ENCODE measurements around the gene C2orf69. TPM values are rescaled to one million over a fixed set of nuclear protein-coding genes. Genes with fewer than 3 reads are reported as not detected.
A peak's percentile ranks its signal among the peaks of the same experiment; 100 is the strongest.

Gene C2orf69, protein sequence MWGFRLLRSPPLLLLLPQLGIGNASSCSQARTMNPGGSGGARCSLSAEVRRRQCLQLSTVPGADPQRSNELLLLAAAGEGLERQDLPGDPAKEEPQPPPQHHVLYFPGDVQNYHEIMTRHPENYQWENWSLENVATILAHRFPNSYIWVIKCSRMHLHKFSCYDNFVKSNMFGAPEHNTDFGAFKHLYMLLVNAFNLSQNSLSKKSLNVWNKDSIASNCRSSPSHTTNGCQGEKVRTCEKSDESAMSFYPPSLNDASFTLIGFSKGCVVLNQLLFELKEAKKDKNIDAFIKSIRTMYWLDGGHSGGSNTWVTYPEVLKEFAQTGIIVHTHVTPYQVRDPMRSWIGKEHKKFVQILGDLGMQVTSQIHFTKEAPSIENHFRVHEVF
- total RNA-seq (10 to 100 TPM in 3 of 10 donors, 1 to 10 TPM in 7; 7.0 to 11.4 (median 8.2) TPM), polyA plus RNA-seq (1 to 10 TPM; 4.4 to 5.6 TPM)
- long read RNA-seq, donor 1, transcript C2orf69-201 (2 exons, 3,728 nt): major isoform, 44 of 44 reads
- long read RNA-seq, donor 1, partial matches to known transcripts: 0 of 44 reads
- long read RNA-seq, donor 1, other reads (novel, unspliced or antisense): 0 of 44 reads
- long read RNA-seq, donor 2, transcript C2orf69-201 (2 exons, 3,728 nt): major isoform, 34 of 35 reads
- long read RNA-seq, donor 2, partial matches to known transcripts: 0 of 35 reads
- long read RNA-seq, donor 2, other reads (novel, unspliced or antisense): 1 of 35 reads
- long read RNA-seq, donor 3, transcript C2orf69-201 (2 exons, 3,728 nt): major isoform, 108 of 115 reads
- long read RNA-seq, donor 3, partial matches to known transcripts: 2 of 115 reads
- long read RNA-seq, donor 3, other reads (novel, unspliced or antisense): 5 of 115 reads

DNA sequence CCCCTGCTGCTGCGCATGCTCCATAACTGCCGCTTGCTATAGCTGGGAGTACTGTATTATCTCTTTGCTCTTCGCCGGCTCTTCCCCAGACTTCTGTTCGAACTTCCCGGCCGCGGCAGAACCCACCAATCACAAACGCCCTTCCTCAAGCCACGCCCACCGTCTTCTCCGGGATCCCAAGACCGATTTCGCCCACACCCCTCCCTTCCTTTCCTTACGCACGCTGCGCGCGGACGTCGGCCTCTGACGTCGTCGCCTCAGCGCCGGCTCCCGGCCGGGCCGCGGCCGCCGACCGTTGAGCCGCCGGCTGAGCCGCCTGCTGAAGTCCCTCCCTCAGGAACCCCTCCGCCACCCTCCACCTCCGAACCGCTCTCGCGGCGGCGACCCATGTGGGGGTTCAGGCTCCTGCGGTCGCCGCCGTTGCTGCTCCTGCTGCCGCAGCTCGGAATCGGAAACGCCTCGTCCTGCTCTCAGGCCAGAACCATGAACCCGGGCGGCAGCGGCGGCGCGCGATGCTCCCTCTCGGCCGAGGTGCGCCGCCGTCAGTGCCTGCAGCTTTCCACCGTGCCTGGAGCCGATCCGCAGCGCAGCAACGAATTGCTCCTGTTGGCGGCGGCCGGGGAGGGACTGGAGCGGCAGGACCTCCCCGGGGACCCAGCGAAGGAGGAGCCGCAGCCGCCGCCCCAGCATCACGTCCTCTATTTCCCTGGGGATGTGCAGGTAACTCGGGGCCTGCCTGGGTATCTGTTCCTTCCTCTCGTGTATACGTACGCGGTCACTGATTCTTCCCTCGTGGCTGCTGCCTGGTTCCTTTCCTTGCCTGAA lies at the start of gene C2orf69:
TSS of gene C2orf69 (plus strand) at position 242 of the 825 bp plus-strand sequence. CDS start at position 388, 146 bp downstream.
- Histone ChIP-seq H3K9me3 (no peaks in the 10 kb centered on the region), H3K27me3 (no peaks in the 10 kb centered on the region), H3K27ac (peak within 1 kb of the TSS; percentile 55 to 98 (median 95)), H3K4me3 (peak within 1 kb of the TSS; percentile 43 to 96 (median 82)), H3K36me3 (peaks cover 0 to 8% (median 0%) of the 10 kb centered on the region in 9 donors), H3K4me1 (peaks cover 5 to 34% (median 29%) of the 10 kb centered on the region in 9 donors)
- intact Hi-C loops (cut with DNase I): no loop called here
- ATAC-seq (peak; percentile 98 to 99 (median 99)), DNase-seq (peak; percentile 95 to 97)
- WGBS, 2 donors: 0% methylated on average over 85 of the region's 85 CpGs
- TF ChIP-seq, protein P1, sequence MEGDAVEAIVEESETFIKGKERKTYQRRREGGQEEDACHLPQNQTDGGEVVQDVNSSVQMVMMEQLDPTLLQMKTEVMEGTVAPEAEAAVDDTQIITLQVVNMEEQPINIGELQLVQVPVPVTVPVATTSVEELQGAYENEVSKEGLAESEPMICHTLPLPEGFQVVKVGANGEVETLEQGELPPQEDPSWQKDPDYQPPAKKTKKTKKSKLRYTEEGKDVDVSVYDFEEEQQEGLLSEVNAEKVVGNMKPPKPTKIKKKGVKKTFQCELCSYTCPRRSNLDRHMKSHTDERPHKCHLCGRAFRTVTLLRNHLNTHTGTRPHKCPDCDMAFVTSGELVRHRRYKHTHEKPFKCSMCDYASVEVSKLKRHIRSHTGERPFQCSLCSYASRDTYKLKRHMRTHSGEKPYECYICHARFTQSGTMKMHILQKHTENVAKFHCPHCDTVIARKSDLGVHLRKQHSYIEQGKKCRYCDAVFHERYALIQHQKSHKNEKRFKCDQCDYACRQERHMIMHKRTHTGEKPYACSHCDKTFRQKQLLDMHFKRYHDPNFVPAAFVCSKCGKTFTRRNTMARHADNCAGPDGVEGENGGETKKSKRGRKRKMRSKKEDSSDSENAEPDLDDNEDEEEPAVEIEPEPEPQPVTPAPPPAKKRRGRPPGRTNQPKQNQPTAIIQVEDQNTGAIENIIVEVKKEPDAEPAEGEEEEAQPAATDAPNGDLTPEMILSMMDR (IDR thresholded peaks at IDR 0.05): peak in 2 of 9 donors; percentile 10 to 12

DNA sequence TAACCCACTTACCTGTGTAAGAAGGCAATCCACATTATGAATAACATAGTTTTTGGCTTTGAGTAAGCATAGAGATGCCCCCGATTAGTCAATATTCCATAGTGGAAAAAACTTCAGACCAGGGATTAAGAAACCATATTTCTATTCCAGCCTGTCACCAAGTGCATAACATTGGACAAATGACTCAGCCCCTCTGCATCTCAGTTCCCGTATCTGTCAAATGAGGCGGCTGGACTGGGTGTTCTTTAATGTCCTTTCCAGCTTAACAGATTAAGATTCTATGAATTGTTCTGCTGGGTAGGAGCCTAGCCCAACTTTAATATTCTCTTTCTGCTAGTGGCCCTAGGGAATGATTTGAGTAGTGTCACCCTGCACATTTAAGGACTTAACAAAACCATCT lies 48.3 kb upstream of the C2orf69 start:
- TF ChIP-seq, protein P1 (IDR thresholded peaks at IDR 0.05): no peak
- peak in 2 of 8 donors; percentile 24 to 41 for ATAC-seq
- H3K4me1 ChIP-seq: no peaks in the 10 kb centered on the region
- no peaks in the 10 kb centered on the region for H3K9me3 ChIP-seq
- 56 to 65% methylated on average over 3 of the region's 3 CpGs for WGBS, 2 donors
- H3K27me3 ChIP-seq: peaks cover 0 to 11% (median 0%) of the 10 kb centered on the region in 7 donors
- H3K36me3 ChIP-seq: no peaks in the 10 kb centered on the region
- no peak overlapping the region for H3K4me3 ChIP-seq
- no peak overlapping the region for H3K27ac ChIP-seq
- intact Hi-C loops (cut with DNase I): loop anchor here in 3 of 10 donors (10.0 kb wide), 1 partner anchor 158 kb away; no protein-coding TSS in a partner anchor
- DNase-seq: no peak

DNA sequence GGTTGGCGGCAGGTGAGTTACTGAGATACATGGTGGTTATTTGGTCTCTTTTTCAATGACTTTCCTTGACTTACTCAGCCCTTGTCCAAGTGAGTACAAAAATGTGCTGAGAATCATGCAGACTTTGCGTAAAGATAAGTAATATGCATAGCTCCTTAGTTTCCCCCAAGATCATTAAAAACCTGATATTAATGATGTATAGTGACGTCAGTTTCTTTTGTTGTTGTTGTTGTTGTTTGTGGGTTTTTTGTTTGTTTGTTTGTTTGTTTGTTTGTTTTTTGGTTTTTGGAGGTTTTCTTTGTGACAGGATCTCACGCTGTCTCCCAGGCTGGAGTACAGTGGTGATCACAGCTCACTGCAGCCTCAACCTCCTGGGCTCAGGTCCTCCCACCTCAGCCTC lies 45.2 kb upstream of the C2orf69 start:
- Histone ChIP-seq H3K4me1 (no peaks in the 10 kb centered on the region), H3K27me3 (peaks cover 0 to 7% (median 0%) of the 10 kb centered on the region in 7 donors), H3K36me3 (no peaks in the 10 kb centered on the region), H3K4me3 (no peak overlapping the region), H3K27ac (no peak overlapping the region), H3K9me3 (no peaks in the 10 kb centered on the region)
- TF ChIP-seq, protein P1 (IDR thresholded peaks at IDR 0.05): no peak
- intact Hi-C loops (cut with DNase I): loop anchor here in 3 of 10 donors (10.0 kb wide), 1 partner anchor 161 kb away; no protein-coding TSS in a partner anchor
- ATAC-seq (no peak), DNase-seq (no peak)
- 92 to 95% methylated on average over 4 of the region's 4 CpGs for WGBS, 2 donors
